PC-9 (cell line): ENCODE results near the gene SYT15. TPM values are rescaled to one million over a fixed set of nuclear protein-coding genes. Genes with fewer than 3 reads are reported as not detected.

Experiments used
- BruUV-seq: library from RNA; stranded (reverse); fragments of 400-500 nt; replicated peaks from 2 replicates; lab custom pipeline; 2021; lab: Mats Ljungman, UMichigan
- CTCF ChIA-PET: fragments of 300-600 bp; sonication (Branson Sonifier 250); formaldehyde crosslinking; loops from one replicate; lab custom pipeline; 2022; ENCODE audit warnings: antibody characterized with exemption; lab: Charles Lee
- POLR2A ChIA-PET: fragments of 300-600 bp; sonication (Branson Sonifier 250); formaldehyde crosslinking; loops from one replicate; lab custom pipeline; 2022; ENCODE audit warnings: antibody characterized with exemption; ENCODE audit not compliant: unreplicated experiment; lab: Charles Lee
- DNase-seq, 2 experiments: peaks; one replicate each; pipeline versions ENCODE4 v3.0.0 to v3.0.0-alpha.2; 2015 to 2022; ENCODE audit warnings: mixed read lengths in 1 of 2
- H2AFZ ChIP-seq: fragments of 200-600 bp; sonication (generic); 2 replicates; pipeline ENCODE4 v1.8.1; 2017; ENCODE audit warnings: antibody characterized with exemption
- H3F3A ChIP-seq: fragments of 200-600 bp; sonication (generic); 2 replicates; pipeline ENCODE4 v1.8.1; 2017; ENCODE audit warnings: antibody characterized with exemption, mild to moderate bottlenecking, low read depth; ENCODE audit not compliant: insufficient read depth
- H3K27ac ChIP-seq: fragments of 200-600 bp; sonication (generic); 2 replicates; pipeline ENCODE4 v1.6.1; 2016; ENCODE audit warnings: mixed run types
- H3K27me3 ChIP-seq: fragments of 200-600 bp; sonication (generic); 2 replicates; pipeline ENCODE4 v1.6.1; 2016; ENCODE audit warnings: low read depth, mixed run types; ENCODE audit not compliant: insufficient read depth
- H3K36me3 ChIP-seq: fragments of 200-600 bp; sonication (generic); 2 replicates; pipeline ENCODE4 v1.6.1; 2016; ENCODE audit warnings: low read depth, mixed run types
- H3K4me1 ChIP-seq: fragments of 200-600 bp; sonication (generic); replicated peaks from 2 replicates; pipeline ENCODE4 v1.6.1; 2016; ENCODE audit warnings: mixed run types; ENCODE audit not compliant: insufficient read depth
- H3K4me2 ChIP-seq: fragments of 200-600 bp; sonication (generic); 2 replicates; pipeline ENCODE4 v1.6.1; 2017; ENCODE audit warnings: mixed run types
- H3K4me3 ChIP-seq: fragments of 200-600 bp; sonication (generic); 2 replicates; pipeline ENCODE4 v1.6.1; 2016; ENCODE audit warnings: mixed run types
- H3K79me2 ChIP-seq: fragments of 200-600 bp; sonication (generic); 2 replicates; pipeline ENCODE4 v1.6.1; 2017; ENCODE audit warnings: low read depth, mixed run types
- H3K9me2 ChIP-seq: fragments of 200-600 bp; sonication (generic); 2 replicates; pipeline ENCODE4 v1.8.1; 2017; ENCODE audit warnings: mild to moderate bottlenecking; ENCODE audit not compliant: insufficient read depth
- H3K9me3 ChIP-seq: fragments of 200-600 bp; sonication (generic); 2 replicates; pipeline ENCODE4 v1.8.1; 2016; ENCODE audit warnings: low read depth; ENCODE audit not compliant: insufficient read depth
- H4K20me1 ChIP-seq: fragments of 200-600 bp; sonication (generic); 2 replicates; pipeline ENCODE4 v1.8.1; 2017; ENCODE audit not compliant: insufficient read depth
- EZH2 ChIP-seq: fragments of 200-600 bp; sonication (generic); IDR thresholded peaks from 2 replicates; pipeline ENCODE4 v1.8.0; 2017; ENCODE audit warnings: antibody characterized with exemption, low read depth
- intact Hi-C: fragments of 100-400 bp; cut with micrococcal nuclease; formaldehyde crosslinking; loops from one replicate; pipeline ENCODE4 v1.10.0; 2022; ENCODE audit not compliant: unreplicated experiment
- total RNA-seq: library from RNA; stranded (reverse); gene quantifications from 2 replicates; pipeline ENCODE4 v1.2.3, GENCODE V29; 2021
- TF ChIP-seq, protein P1 (sequence below): fragments of 200-600 bp; sonication (generic); conservative IDR thresholded peaks from 2 replicates; pipeline ENCODE4 v1.6.1; 2017; ENCODE audit warnings: mixed run types, antibody characterized with exemption, mild to moderate bottlenecking, moderate library complexity

Gene SYT15
- total RNA-seq, 1 experiment from 2014 or later = 1.9 TPM

- Histone ChIP-seq H3K36me3 (no peaks in the 10 kb centered on the region), H3K79me2 (no peaks in the 10 kb centered on the region), H3K4me2 (no peak overlapping the region), H2AFZ (no peak overlapping the region), H3K27ac (no peak overlapping the region), H4K20me1 (no peaks in the 10 kb centered on the region), H3K9me3 (no peaks in the 10 kb centered on the region), H3K9me2 (no peaks in the 10 kb centered on the region), H3K27me3 (no peaks in the 10 kb centered on the region), H3F3A (peaks cover 17% of the 10 kb centered on the region; the same call in 1 of the 2 replicates), H3K4me1 (peaks cover 22% of the 10 kb centered on the region), H3K4me3 (no peak overlapping the region)
- CTCF ChIA-PET = interaction anchor here (0.6 kb wide), 1 partner anchor 12 kb away, joined by 5 read pairs; no protein-coding TSS in a partner anchor
- POLR2A ChIA-PET = interaction anchor here (0.5 to 0.7 kb wide), 2 partner anchors 525 to 615 kb away, joined by 3 to 5 read pairs; no protein-coding TSS in a partner anchor
- no peak for DNase-seq
- intact Hi-C loops = no loop called here
- BruUV-seq = no TSS peak
- TF ChIP-seq, protein P1, sequence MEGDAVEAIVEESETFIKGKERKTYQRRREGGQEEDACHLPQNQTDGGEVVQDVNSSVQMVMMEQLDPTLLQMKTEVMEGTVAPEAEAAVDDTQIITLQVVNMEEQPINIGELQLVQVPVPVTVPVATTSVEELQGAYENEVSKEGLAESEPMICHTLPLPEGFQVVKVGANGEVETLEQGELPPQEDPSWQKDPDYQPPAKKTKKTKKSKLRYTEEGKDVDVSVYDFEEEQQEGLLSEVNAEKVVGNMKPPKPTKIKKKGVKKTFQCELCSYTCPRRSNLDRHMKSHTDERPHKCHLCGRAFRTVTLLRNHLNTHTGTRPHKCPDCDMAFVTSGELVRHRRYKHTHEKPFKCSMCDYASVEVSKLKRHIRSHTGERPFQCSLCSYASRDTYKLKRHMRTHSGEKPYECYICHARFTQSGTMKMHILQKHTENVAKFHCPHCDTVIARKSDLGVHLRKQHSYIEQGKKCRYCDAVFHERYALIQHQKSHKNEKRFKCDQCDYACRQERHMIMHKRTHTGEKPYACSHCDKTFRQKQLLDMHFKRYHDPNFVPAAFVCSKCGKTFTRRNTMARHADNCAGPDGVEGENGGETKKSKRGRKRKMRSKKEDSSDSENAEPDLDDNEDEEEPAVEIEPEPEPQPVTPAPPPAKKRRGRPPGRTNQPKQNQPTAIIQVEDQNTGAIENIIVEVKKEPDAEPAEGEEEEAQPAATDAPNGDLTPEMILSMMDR = no peak
- TF ChIP-seq EZH2 = no peak
Observed at GRCh38 chr10:46548498-46549090, 30.3 kb upstream of the SYT15 start.

DNA sequence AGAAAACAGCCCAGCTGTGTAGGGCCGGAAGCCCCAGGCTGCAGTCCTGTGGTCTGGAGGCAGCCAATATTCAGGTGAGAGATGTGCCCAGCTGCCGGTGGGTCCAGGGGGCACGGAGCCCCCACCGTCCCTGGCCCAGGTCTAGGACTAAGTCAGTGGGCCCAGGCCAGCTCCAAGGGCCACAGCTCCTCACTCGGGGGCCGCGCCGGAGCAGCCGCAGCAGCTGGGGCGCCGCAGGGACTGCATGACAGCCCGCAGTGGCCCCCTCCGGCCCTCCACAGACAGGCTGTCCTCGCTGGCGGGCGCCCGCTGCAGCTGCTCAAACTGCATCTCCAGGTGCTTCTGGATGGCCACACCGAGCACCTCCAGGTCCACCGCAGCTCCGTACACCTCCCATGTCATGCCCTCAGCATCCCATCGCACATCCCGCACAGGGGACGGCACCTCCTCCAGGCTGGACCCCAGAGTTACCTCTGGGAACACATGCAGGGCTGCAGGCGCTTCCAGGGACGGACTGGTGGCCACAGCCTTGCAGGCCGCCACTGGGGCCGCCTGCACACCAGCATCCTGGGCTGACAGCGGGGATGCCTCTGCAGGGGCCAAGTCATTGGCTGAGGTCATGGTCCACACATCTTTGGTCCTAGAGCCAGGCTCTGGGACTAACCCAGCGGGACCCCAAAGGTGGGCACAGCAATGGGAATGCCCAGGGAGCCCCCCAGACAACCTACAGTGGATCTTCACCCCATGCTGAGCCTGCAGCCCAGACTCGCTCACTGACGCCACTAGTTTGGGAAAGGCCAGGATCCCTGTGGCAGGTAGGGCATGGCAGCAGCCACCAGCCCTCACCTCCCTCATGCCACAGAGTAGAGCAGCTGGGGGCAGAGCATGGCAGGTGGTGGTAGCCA lies 29.5 kb upstream of the SYT15 start:
- Histone ChIP-seq H3K9me2 (no peaks in the 10 kb centered on the region), H3K4me3 (no peak overlapping the region), H3K4me1 (peaks cover 14% of the 10 kb centered on the region), H3K27ac (no peak overlapping the region), H3K36me3 (no peaks in the 10 kb centered on the region), H3K27me3 (no peaks in the 10 kb centered on the region), H4K20me1 (no peaks in the 10 kb centered on the region), H2AFZ (no peak overlapping the region), H3K4me2 (no peak overlapping the region), H3F3A (peaks cover 9% of the 10 kb centered on the region; the same call in 1 of the 2 replicates), H3K79me2 (no peaks in the 10 kb centered on the region), H3K9me3 (no peaks in the 10 kb centered on the region)
- intact Hi-C loops = no loop called here
- no peak for DNase-seq
- TF ChIP-seq, protein P1 = no peak
- no peak for TF ChIP-seq EZH2
- BruUV-seq = no TSS peak
- POLR2A ChIA-PET = interaction anchor here (0.5 kb wide), 1 partner anchor 526 kb away, joined by 5 read pairs; no protein-coding TSS in a partner anchor
- CTCF ChIA-PET = no interaction called here

DNA sequence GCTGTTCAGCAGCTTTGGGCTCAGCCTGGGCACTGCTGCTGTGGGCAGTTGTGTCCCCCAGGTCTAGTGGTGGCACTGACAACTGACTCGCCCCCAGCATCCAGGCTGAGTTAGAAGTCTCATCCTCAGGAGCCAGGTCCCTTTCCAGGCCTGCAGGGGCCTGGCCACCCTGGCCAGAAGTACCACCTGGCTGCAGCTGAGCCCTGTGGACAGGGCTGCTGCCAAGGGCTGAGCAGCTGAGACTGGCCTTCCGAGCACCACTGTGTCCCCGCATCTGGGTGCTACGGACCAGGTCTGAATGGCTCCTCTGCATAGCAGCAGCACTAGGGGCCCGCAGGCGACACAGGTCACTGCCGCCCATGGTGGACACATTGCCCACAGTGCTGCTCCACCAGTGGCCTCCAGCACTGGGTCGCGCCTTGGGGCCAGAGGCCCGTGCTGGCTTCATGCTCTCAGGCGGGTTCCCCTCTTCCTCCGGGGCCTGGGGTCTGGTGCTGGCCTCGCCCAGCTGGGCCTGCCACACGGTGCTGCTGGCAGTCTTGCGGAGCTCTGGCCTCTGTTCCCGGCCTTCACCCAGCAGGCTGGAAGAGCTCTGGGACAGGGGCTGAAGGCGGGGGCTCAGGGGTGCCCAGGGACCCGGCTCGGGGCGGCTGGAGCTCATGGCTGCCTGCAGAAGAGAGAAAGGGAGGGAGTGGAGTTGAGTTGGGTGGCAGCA lies 28.7 kb upstream of the SYT15 start:
- DNase-seq = no peak
- POLR2A ChIA-PET = interaction anchor here (0.6 kb wide), 1 partner anchor 1468 kb away, joined by 3 read pairs; no protein-coding TSS in a partner anchor
- H3K27me3 ChIP-seq = no peaks in the 10 kb centered on the region
- peaks cover 5% of the 10 kb centered on the region for H3K4me1 ChIP-seq
- H3K4me3 ChIP-seq = no peak overlapping the region
- H4K20me1 ChIP-seq = no peaks in the 10 kb centered on the region
- no peak overlapping the region for H3K27ac ChIP-seq
- H2AFZ ChIP-seq = no peak overlapping the region
- no peaks in the 10 kb centered on the region for H3K79me2 ChIP-seq
- H3K9me3 ChIP-seq = no peaks in the 10 kb centered on the region
- H3K36me3 ChIP-seq = no peaks in the 10 kb centered on the region
- intact Hi-C loops = no loop called here
- CTCF ChIA-PET = interaction anchor here (0.6 kb wide), 1 partner anchor 764 kb away, joined by 3 read pairs; no protein-coding TSS in a partner anchor
- BruUV-seq = no TSS peak
- TF ChIP-seq, protein P1 = no peak
- TF ChIP-seq EZH2 = no peak
- H3K4me2 ChIP-seq = no peak overlapping the region
- H3K9me2 ChIP-seq = no peaks in the 10 kb centered on the region
- H3F3A ChIP-seq = peaks cover 2% of the 10 kb centered on the region; the same call in 1 of the 2 replicates
